ENCODE data around the gene SRPK3.

SRPK3 gene

GRCh38 chrX:153770601-153771414 lies 10.0 kb upstream of the SRPK3 start:
- no peak for DNase-seq (ENCODE audit: low read depth)

GRCh38 chrX:153771415-153772315 lies 9.2 kb upstream of the SRPK3 start:
- no peak for DNase-seq (ENCODE audit: low read depth)

- no peak for DNase-seq (ENCODE audit: low read depth)
Observed at GRCh38 chrX:153772316-153773217, 8.3 kb upstream of the SRPK3 start.

DNA sequence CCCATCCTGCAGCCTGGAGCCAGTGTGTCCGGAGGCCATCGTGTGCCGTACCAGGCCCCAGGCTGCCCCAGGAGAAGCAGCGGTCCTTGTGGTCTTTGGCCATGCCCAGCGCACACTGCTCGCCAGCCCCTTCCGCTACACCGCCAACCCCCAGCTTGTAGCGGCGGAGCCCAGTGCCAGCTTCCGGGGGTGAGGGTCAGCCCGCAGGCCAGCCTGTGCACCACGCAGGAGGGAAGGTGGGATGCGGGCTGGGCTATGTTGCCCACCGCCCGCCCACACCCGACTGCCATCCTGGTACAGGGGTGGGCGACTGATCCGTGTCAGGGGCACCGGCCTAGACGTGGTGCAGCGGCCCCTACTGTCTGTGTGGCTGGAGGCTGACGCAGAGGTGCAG lies 7.6 kb upstream of the SRPK3 start:
- no peak for DNase-seq (ENCODE audit: low read depth)

DNA sequence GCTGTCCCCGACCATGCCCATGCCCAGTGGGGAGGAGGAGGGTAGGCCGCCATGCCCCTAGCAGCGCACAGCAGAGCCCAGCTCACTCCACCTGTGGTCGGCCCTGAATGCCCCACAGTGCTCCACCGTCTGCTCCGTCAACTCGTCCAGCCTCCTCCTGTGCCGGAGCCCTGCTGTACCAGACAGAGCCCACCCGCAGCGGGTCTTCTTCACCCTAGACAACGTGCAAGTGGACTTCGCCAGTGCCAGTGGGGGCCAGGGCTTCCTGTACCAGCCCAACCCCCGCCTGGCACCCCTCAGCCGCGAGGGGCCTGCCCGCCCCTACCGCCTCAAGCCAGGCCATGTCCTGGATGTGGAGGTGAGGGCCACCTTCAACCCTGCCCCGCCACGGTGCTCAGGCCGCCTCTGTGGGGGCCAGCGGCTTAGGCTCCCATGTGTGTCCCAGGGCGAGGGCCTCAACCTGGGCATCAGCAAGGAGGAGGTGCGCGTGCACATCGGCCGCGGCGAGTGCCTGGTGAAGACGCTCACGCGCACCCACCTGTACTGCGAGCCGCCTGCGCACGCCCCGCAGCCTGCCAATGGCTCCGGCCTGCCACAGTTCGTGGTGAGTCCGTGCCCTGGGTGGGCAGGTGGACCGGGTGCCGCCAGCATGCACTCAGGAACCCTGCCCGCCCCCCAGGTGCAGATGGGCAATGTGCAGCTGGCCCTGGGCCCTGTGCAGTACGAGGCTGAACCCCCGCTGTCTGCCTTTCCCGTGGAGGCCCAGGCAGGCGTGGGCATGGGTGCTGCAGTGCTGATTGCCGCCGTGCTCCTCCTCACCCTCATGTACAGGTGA lies 6.9 kb upstream of the SRPK3 start:
- DNase-seq (ENCODE audit: low read depth): no peak

GRCh38 chrX:153774576-153775292 lies 6.1 kb upstream of the SRPK3 start:
- DNase-seq (ENCODE audit: low read depth): no peak

- no peak for DNase-seq (ENCODE audit: low read depth)
Observed at GRCh38 chrX:153775293-153776119, 5.3 kb upstream of the SRPK3 start.

- DNase-seq (ENCODE audit: low read depth): no peak
Observed at GRCh38 chrX:153776120-153776599, 4.7 kb upstream of the SRPK3 start.

DNA sequence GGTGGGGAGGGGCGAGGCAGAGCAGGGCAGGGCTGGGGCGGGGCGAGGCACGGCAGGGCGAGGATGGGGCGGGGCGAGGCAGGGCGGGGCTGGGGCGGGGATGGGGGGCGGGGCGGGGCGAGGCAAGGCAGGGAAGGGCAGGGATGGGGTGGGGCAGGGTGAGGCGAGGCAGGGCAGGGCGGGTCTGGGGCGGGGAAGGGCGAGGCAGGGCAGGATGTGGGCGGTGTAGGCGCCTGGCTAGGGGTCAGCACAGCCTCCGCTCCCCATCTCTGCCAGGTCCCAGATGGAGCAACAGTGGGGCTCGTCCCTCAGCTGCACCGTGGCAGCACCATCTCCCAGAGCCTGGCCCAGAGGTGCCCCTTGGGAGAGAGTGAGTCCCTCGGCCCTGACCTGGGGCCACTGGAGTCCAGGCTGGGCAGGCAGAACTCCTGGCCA lies 4.2 kb upstream of the SRPK3 start:
- no peak for DNase-seq (ENCODE audit: low read depth)

GRCh38 chrX:153777261-153778090 lies 3.4 kb upstream of the SRPK3 start:
- no peak for DNase-seq (ENCODE audit: low read depth)

DNA sequence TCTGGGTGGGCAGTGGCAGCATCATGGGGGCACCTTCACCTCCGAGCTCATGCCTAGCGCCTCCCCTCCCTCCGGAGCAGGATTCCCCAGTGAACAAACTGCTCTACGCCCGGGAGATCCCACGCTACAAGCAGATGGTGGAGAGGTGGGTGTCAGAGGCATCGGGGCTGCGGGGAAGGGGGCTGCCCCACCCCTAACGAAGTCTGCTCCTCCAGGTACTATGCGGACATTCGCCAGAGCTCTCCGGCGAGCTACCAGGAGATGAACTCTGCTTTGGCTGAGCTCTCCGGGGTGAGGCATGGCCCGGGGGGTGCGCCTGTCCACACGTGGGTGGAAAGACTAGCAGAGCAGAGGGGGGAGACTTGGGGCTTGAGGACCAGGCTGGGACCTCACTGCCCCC lies 2.7 kb upstream of the SRPK3 start:
- DNase-seq (ENCODE audit: low read depth): no peak

GRCh38 chrX:153778684-153779101 lies 2.1 kb upstream of the SRPK3 start:
- DNase-seq (ENCODE audit: low read depth): no peak

DNA sequence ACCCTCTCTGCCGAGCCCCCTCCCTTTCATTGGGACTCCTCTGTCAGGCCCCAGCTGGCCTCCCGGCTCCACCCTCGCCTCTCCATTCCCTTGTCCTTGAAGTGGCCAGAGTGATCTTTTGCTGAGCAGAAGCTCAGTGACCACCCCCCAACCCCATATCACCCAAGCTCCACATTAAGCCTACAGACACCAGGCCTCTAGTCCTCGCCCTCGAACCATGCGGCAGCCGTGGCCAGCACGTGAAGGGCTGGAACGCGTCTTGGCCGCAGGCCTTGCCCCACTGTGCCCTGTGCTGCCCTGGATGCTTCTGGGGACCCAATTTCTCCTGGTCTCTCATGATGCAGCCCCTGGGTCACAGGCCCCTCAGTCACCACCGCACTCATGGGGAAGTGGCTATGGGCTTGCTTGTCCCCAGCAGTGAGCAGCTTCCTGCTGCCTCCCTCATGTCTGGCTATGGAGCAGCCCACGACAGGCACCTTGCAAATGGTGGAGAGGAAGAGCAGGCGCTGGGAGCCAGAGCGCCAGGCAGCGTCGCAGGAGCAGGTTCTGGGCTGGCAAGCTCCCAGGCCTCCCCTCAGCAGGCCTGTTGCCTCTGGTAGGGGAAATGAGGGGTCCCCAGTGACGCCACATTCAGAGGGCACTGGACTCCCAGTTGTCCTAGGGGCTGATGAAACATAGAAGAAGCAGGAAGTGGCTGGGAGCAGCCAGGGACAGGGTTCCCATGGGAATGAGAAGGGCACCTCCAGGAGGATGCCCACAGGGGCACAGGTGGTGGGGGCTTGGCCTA lies 757 bp upstream of the SRPK3 start:
- DNase-seq (ENCODE audit: low read depth): no peak

DNA sequence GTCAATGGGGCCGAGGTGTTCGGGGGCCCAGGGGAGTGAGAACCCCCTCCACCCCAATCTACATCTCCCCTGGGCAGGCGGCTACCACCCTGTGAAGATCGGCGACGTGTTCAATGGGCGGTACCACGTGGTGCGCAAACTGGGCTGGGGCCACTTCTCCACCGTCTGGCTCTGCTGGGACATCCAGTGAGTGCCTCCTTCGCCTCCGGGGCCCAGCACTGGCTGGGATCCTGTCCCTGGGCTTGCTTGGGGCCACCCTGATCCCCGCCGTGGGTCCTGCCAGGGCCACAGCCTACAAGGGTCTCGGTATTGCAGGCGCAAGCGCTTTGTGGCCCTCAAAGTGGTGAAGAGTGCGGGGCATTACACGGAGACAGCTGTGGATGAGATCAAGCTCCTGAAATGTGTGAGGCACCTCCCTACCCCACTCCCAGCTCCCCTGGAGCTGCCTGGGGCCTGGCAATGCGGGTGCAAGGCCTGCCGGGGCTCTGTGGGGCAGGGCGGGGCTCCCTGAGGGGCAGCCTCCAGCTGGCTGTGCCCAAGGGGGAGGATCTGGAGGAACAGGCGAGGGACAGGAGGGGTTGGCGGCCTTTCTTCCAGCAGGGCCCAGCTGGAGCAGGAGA lies 697 bp downstream of the SRPK3 start:
- no peak for DNase-seq (ENCODE audit: low read depth)

DNA sequence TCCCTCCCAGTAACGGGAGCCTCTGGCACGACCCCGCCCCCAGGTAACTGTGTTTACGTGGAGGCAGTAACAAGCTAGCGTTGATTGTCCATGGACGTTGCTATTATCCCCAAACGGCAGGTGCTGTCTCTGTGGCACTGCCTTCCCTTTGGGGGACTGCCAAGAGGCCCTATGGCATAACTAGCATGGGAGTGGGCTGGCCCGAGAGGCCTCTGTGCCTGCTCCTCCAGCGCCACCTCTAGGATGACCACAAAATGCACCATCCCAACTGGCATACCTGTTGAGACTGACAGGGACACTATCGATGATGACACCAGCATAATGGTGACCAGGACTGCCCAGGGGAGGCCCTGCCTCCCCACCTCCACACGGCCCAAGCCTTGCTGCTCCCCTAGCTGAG lies 1.5 kb downstream of the SRPK3 start:
- no peak for DNase-seq (ENCODE audit: low read depth)

- no peak for DNase-seq (ENCODE audit: low read depth)
Observed at GRCh38 chrX:153782871-153783270, 2.0 kb downstream of the SRPK3 start.

- no peak for DNase-seq (ENCODE audit: low read depth)
Observed at GRCh38 chrX:153783378-153784013, 2.7 kb downstream of the SRPK3 start.
